Left lung (tissue), 10 donors: ENCODE data around the gene TMEM100. TPM values are rescaled to one million over a fixed set of nuclear protein-coding genes. Genes with fewer than 3 reads are reported as not detected.
A peak's percentile ranks its signal among the peaks of the same experiment; 100 is the strongest.

Experiments
- ATAC-seq: fragments of 200-7000 bp; cut with Tn5 transposase; one replicate; pipeline ENCODE4 v1.9.1; 2020; ENCODE audit warnings: moderate library complexity
- DNase-seq, 4 donors: peaks; one replicate each; pipeline ENCODE4 v3.0.0-alpha.2; 2013 to 2020
- H3K27ac ChIP-seq, 2 donors: fragments of 200-600 bp; sonication (generic) in 1 of 2; one replicate each; pipeline versions ENCODE4 v1.5.0 to v1.8.0; 2020 to 2021
- H3K27me3 ChIP-seq, 2 donors: fragments of 200-600 bp; sonication (generic) in 1 of 2; one replicate each; pipeline versions ENCODE4 v1.5.0 to v1.8.0; 2020 to 2021
- H3K36me3 ChIP-seq, 2 donors: fragments of 200-600 bp; sonication (generic) in 1 of 2; one replicate each; pipeline versions ENCODE4 v1.5.0 to v1.8.0; 2020 to 2021
- H3K4me1 ChIP-seq, 2 donors: fragments of 200-600 bp; one replicate each; pipeline ENCODE4 v1.8.0; 2021
- H3K4me3 ChIP-seq, 2 donors: fragments of 200-600 bp; sonication (generic) in 1 of 2; one replicate each; pipeline versions ENCODE4 v1.5.0 to v1.8.0; 2020 to 2021; ENCODE audit warnings: mild to moderate bottlenecking in 1 of 2
- H3K9me3 ChIP-seq, 2 donors: fragments of 200-600 bp; sonication (generic) in 1 of 2; one replicate each; pipeline versions ENCODE4 v1.5.0 to v1.8.0; 2020 to 2021
- CTCF ChIP-seq, 2 donors: fragments of 200-600 bp; sonication (generic) in 1 of 2; IDR thresholded peaks; one replicate each; pipeline versions ENCODE4 v1.5.0 to v1.8.0; 2021; ENCODE audit warnings: antibody characterized with exemption in 2 of 2
- intact Hi-C, 2 donors: fragments of 100-400 bp; cut with DNase I; formaldehyde crosslinking; loops; one replicate each; pipeline versions ENCODE4 v1.11.2 to v1.14.2; 2022
- polyA plus RNA-seq, 6 donors: library from polyadenylated mRNA; unstranded; fragments of 120-200 nt; gene quantifications; one replicate each; pipeline ENCODE4 v1.2.1, GENCODE V29; 2013; ENCODE audit not compliant: insufficient read length in 6 of 6
- total RNA-seq, 2 donors: library from RNA; stranded (reverse); fragmentation: NEBNext Ultra II Directional; extraction: Animal tissue kit (Norgen Biotek cat#: 25700); gene quantifications; one replicate each; pipeline ENCODE4 v1.2.1, GENCODE V29; 2021
- donor health status: DM: no; HTN: yes; CAD: no.
- donor health status: DM: no; HTN: no; CAD: no.

The TMEM100 gene
- total and polyA plus RNA-seq, 8 donors = 18.6 to 164 (median 37.0) TPM

- TF ChIP-seq CTCF (IDR thresholded peaks at IDR 0.05) = no peak
- H3K4me1 ChIP-seq = peaks cover 5 to 27% of the 10 kb centered on the region in 2 donors
- peak overlapping the region in 1 of 2 donors; percentile 69 for H3K27ac ChIP-seq
- no peak for DNase-seq
- no peak overlapping the region for H3K4me3 ChIP-seq
- H3K9me3 ChIP-seq = no peaks in the 10 kb centered on the region
- intact Hi-C loops = no loop called here
- ATAC-seq = no peak
- no peaks in the 10 kb centered on the region for H3K27me3 ChIP-seq
- H3K36me3 ChIP-seq = no peaks in the 10 kb centered on the region
Observed at GRCh38 chr17:55762086-55762858, 39.6 kb upstream of the TMEM100 start.

- Histone ChIP-seq H3K4me3 (no peak overlapping the region), H3K27me3 (no peaks in the 10 kb centered on the region), H3K9me3 (no peaks in the 10 kb centered on the region), H3K36me3 (no peaks in the 10 kb centered on the region), H3K4me1 (peaks cover 5 to 27% of the 10 kb centered on the region in 2 donors), H3K27ac (peak overlapping the region in 1 of 2 donors; percentile 42)
- ATAC-seq (no peak), DNase-seq (peak in 1 of 4 donors; percentile 43)
- TF ChIP-seq CTCF (IDR thresholded peaks at IDR 0.05) = no peak
- intact Hi-C loops = no loop called here
Observed at GRCh38 chr17:55760643-55761355, 38.1 kb upstream of the TMEM100 start.

GRCh38 chr17:55758171-55758570 lies 35.5 kb upstream of the TMEM100 start:
- H3K27me3 ChIP-seq = no peaks in the 10 kb centered on the region
- DNase-seq = no peak
- H3K27ac ChIP-seq = no peak overlapping the region
- H3K4me3 ChIP-seq = no peak overlapping the region
- intact Hi-C loops = no loop called here
- no peaks in the 10 kb centered on the region for H3K9me3 ChIP-seq
- H3K4me1 ChIP-seq = peaks cover 0 to 19% of the 10 kb centered on the region in 2 donors
- no peaks in the 10 kb centered on the region for H3K36me3 ChIP-seq
- TF ChIP-seq CTCF (IDR thresholded peaks at IDR 0.05) = no peak
- no peak for ATAC-seq

GRCh38 chr17:55757659-55758058 lies 35.0 kb upstream of the TMEM100 start:
- H3K4me1 ChIP-seq = peaks cover 0 to 20% of the 10 kb centered on the region in 2 donors
- DNase-seq (no peak), ATAC-seq (no peak)
- H3K27ac ChIP-seq = no peak overlapping the region
- H3K36me3 ChIP-seq = no peaks in the 10 kb centered on the region
- intact Hi-C loops = no loop called here
- H3K27me3 ChIP-seq = no peaks in the 10 kb centered on the region
- no peak overlapping the region for H3K4me3 ChIP-seq
- TF ChIP-seq CTCF (IDR thresholded peaks at IDR 0.05) = no peak
- H3K9me3 ChIP-seq = no peaks in the 10 kb centered on the region

- H3K27ac ChIP-seq = no peak overlapping the region
- H3K4me3 ChIP-seq = no peak overlapping the region
- intact Hi-C loops = no loop called here
- H3K4me1 ChIP-seq = peaks cover 0 to 30% of the 10 kb centered on the region in 2 donors
- DNase-seq = no peak
- ATAC-seq = no peak
- no peaks in the 10 kb centered on the region for H3K36me3 ChIP-seq
- H3K27me3 ChIP-seq = no peaks in the 10 kb centered on the region
- no peaks in the 10 kb centered on the region for H3K9me3 ChIP-seq
- no peak for TF ChIP-seq CTCF (IDR thresholded peaks at IDR 0.05)
Observed at GRCh38 chr17:55756689-55757088, 34.0 kb upstream of the TMEM100 start.
